HepG2 (cell line): Measurements from ENCODE around the gene TK1. TPM values are rescaled to one million over a fixed set of nuclear protein-coding genes. Genes with fewer than 3 reads are reported as not detected.

Source experiments
- DMAP1 ChIP-seq: IDR thresholded peaks from 2 replicates; pipeline ENCODE4 v1.6.1; 2016
- ELF3 ChIP-seq: IDR thresholded peaks from 2 replicates; pipeline ENCODE4 v1.6.1; 2016; ENCODE audit warnings: missing genetic modification reagents, missing compliant biosample characterization
- ESRRA ChIP-seq: sonication (generic); formaldehyde crosslinking; IDR thresholded peaks from 2 replicates; pipeline ENCODE4 v1.5.1; 2020; ENCODE audit warnings: mild to moderate bottlenecking, low read depth, missing genetic modification reagents
- ISL2 ChIP-seq: sonication (generic); formaldehyde crosslinking; IDR thresholded peaks from 2 replicates; pipeline ENCODE4 v1.5.0; 2020; ENCODE audit warnings: missing genetic modification reagents
- KDM1A ChIP-seq: IDR thresholded peaks from 2 replicates; pipeline ENCODE4 v1.6.1; 2016; ENCODE audit warnings: missing compliant biosample characterization
- POLR2A ChIP-seq, 2 experiments: IDR thresholded peaks; 2 replicates each; pipeline ENCODE4 v1.6.1; 2011; ENCODE audit warnings: low read depth in 2 of 2, low read length in 2 of 2, mild to moderate bottlenecking in 1 of 2, moderate library complexity in 1 of 2; ENCODE audit not compliant: insufficient read depth in 1 of 2
- ZIK1 ChIP-seq: sonication (generic); formaldehyde crosslinking; IDR thresholded peaks from 2 replicates; pipeline ENCODE4 v1.5.0; 2020; ENCODE audit warnings: mild to moderate bottlenecking, low read depth, missing genetic modification reagents, borderline replicate concordance
- ZNF567 ChIP-seq: sonication (generic); formaldehyde crosslinking; IDR thresholded peaks from 2 replicates; pipeline ENCODE4 v1.8.1; 2023; ENCODE audit warnings: mild to moderate bottlenecking, missing genetic modification reagents, borderline replicate concordance
- ZNF773 ChIP-seq: sonication (generic); formaldehyde crosslinking; IDR thresholded peaks from 2 replicates; pipeline ENCODE4 v1.4.0; 2020; ENCODE audit warnings: missing genetic modification reagents, borderline replicate concordance
- polyA plus RNA-seq, 8 experiments: library from polyadenylated mRNA; depleted of rRNA in 3 of 8; stranded (reverse) in 7 of 8; unstranded in 1 of 8; fragments of >200 nt; fragmentation: Illumina TruSeq in 4 of 8; extraction: Trizol in 4 of 8; gene quantifications; 2 replicates each; pipeline versions ENCODE4 v1.2.1 to v1.2.3, GENCODE V29; 2011 to 2016; ENCODE audit warnings: low read depth in 4 of 8, missing spikeins in 1 of 8, mixed read lengths in 1 of 8; ENCODE audit not compliant: insufficient read depth in 1 of 8
- total RNA-seq, 5 experiments: library from RNA; depleted of rRNA; stranded (reverse); fragments of >200 nt; fragmentation: Illumina TruSeq; extraction: Trizol; gene quantifications; 2 replicates each; pipeline ENCODE4 v1.2.3, GENCODE V29; 2016; ENCODE audit warnings: low read depth in 1 of 5
- TF ChIP-seq, protein P1 (sequence below): sonication (generic); formaldehyde crosslinking; IDR thresholded peaks from 2 replicates; pipeline ENCODE4 v1.5.1; 2020; ENCODE audit warnings: missing genetic modification reagents, mild to moderate bottlenecking, borderline replicate concordance
- TF ChIP-seq, protein P2 (sequence below), 2 experiments: sonication (generic) in 1 of 2; formaldehyde crosslinking in 1 of 2; IDR thresholded peaks; 2 replicates each; pipeline versions ENCODE4 v1.4.0 to v1.6.1; 2018 to 2020; ENCODE audit warnings: missing genetic modification reagents in 2 of 2, borderline replicate concordance in 1 of 2, low read depth in 1 of 2, mild to moderate bottlenecking in 1 of 2, missing biosample characterization in 1 of 2
- TF ChIP-seq, protein P3 (sequence below): sonication (generic); formaldehyde crosslinking; IDR thresholded peaks from 2 replicates; pipeline ENCODE4 v1.5.1; 2020; ENCODE audit warnings: missing genetic modification reagents, mild to moderate bottlenecking, borderline replicate concordance
- TF ChIP-seq, protein P4 (sequence below): sonication (generic); formaldehyde crosslinking; IDR thresholded peaks from 2 replicates; pipeline ENCODE4 v1.5.0; 2020; ENCODE audit warnings: missing genetic modification reagents
- TF ChIP-seq, protein P5 (sequence below): sonication (generic); formaldehyde crosslinking; IDR thresholded peaks from 2 replicates; pipeline ENCODE4 v1.8.0; 2023; ENCODE audit warnings: mild to moderate bottlenecking, missing genetic modification reagents
- TF ChIP-seq, protein P6 (sequence below): IDR thresholded peaks from 2 replicates; pipeline ENCODE4 v1.6.1; 2016; ENCODE audit warnings: missing compliant biosample characterization, missing genetic modification reagents, borderline replicate concordance

The TK1 gene
- total and polyA plus RNA-seq, 2 of the 13 experiments (the other 11 are each of a cell fraction or from before 2014, with no cell fraction given) = 45.0 to 96.0 TPM

DNA sequence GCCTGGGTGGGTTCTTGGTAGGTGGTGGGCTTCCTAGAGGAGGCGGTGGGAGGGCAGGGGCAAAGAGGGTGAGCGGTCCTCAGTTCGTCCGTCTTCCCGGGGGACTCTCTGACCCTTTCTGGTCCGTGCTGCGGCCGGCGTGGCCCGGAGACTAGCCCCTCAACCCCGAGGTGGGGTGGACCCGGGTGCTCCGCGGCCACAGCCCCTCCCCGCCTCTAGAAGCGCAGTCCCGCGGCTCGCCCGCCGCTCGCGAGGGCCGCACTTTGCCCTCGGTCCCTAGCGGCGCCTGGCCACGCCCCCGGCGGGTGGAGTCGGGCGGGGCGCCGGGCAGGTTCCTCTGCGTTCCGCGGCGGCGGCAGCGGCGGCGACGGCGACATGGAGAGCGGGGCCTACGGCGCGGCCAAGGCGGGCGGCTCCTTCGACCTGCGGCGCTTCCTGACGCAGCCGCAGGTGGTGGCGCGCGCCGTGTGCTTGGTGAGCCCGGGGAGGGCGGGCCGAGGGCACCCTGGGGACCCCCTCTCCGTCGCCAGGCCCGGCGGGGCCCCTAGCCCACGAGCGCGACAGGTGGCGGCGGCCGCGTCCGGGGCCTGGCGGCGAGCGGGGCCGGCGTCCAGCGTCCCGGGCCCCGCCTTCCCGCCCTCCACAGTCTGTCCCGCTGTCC is 18.5 kb downstream of the TK1 start, which contains the start of gene SYNGR2 (continued):
- TF ChIP-seq, protein P1, sequence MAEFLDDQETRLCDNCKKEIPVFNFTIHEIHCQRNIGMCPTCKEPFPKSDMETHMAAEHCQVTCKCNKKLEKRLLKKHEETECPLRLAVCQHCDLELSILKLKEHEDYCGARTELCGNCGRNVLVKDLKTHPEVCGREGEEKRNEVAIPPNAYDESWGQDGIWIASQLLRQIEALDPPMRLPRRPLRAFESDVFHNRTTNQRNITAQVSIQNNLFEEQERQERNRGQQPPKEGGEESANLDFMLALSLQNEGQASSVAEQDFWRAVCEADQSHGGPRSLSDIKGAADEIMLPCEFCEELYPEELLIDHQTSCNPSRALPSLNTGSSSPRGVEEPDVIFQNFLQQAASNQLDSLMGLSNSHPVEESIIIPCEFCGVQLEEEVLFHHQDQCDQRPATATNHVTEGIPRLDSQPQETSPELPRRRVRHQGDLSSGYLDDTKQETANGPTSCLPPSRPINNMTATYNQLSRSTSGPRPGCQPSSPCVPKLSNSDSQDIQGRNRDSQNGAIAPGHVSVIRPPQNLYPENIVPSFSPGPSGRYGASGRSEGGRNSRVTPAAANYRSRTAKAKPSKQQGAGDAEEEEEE (CRISPR knock-in tag) = peak; percentile 71; the same call in 1 of the 2 replicates
- TF ChIP-seq ZNF773 (CRISPR knock-in tag) (peak; percentile 35), ZNF567 (CRISPR knock-in tag) (0 out of 2 replicates have a peak, but pooled peaks have one; percentile 48), KDM1A (CRISPR knock-in tag) (no peak), ZIK1 (peak; percentile 83; the same call in 1 of the 2 replicates), ISL2 (CRISPR knock-in tag) (peak; percentile 56), ELF3 (peak; percentile 69), ESRRA (CRISPR knock-in tag) (peak; percentile 22; the same call in 1 of the 2 replicates), DMAP1 (peak; percentile 58), POLR2A (IDR thresholded peaks at IDR 0.05; ENCODE audit: insufficient read depth in 1 of 2, low read depth in 2 of 2, low read length in 2 of 2) (peak; percentile 65 to 92)
- TF ChIP-seq, protein P2, sequence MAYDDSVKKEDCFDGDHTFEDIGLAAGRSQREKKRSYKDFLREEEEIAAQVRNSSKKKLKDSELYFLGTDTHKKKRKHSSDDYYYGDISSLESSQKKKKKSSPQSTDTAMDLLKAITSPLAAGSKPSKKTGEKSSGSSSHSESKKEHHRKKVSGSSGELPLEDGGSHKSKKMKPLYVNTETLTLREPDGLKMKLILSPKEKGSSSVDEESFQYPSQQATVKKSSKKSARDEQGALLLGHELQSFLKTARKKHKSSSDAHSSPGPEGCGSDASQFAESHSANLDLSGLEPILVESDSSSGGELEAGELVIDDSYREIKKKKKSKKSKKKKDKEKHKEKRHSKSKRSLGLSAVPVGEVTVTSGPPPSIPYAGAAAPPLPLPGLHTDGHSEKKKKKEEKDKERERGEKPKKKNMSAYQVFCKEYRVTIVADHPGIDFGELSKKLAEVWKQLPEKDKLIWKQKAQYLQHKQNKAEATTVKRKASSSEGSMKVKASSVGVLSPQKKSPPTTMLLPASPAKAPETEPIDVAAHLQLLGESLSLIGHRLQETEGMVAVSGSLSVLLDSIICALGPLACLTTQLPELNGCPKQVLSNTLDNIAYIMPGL (CRISPR knock-in tag; IDR thresholded peaks at IDR 0.05; ENCODE audit: borderline replicate concordance in 1 of 2, low read depth in 1 of 2) = peak; percentile 38 to 79; a peak in 3 of 4 replicates
- TF ChIP-seq, protein P3, sequence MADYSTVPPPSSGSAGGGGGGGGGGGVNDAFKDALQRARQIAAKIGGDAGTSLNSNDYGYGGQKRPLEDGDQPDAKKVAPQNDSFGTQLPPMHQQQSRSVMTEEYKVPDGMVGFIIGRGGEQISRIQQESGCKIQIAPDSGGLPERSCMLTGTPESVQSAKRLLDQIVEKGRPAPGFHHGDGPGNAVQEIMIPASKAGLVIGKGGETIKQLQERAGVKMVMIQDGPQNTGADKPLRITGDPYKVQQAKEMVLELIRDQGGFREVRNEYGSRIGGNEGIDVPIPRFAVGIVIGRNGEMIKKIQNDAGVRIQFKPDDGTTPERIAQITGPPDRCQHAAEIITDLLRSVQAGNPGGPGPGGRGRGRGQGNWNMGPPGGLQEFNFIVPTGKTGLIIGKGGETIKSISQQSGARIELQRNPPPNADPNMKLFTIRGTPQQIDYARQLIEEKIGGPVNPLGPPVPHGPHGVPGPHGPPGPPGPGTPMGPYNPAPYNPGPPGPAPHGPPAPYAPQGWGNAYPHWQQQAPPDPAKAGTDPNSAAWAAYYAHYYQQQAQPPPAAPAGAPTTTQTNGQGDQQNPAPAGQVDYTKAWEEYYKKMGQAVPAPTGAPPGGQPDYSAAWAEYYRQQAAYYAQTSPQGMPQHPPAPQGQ (CRISPR knock-in tag) = 0 out of 2 replicates have a peak, but pooled peaks have one; percentile 33
- TF ChIP-seq, protein P4, sequence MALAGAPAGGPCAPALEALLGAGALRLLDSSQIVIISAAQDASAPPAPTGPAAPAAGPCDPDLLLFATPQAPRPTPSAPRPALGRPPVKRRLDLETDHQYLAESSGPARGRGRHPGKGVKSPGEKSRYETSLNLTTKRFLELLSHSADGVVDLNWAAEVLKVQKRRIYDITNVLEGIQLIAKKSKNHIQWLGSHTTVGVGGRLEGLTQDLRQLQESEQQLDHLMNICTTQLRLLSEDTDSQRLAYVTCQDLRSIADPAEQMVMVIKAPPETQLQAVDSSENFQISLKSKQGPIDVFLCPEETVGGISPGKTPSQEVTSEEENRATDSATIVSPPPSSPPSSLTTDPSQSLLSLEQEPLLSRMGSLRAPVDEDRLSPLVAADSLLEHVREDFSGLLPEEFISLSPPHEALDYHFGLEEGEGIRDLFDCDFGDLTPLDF (CRISPR knock-in tag) = peak; percentile 43; the same call in 1 of the 2 replicates
- TF ChIP-seq, protein P5, sequence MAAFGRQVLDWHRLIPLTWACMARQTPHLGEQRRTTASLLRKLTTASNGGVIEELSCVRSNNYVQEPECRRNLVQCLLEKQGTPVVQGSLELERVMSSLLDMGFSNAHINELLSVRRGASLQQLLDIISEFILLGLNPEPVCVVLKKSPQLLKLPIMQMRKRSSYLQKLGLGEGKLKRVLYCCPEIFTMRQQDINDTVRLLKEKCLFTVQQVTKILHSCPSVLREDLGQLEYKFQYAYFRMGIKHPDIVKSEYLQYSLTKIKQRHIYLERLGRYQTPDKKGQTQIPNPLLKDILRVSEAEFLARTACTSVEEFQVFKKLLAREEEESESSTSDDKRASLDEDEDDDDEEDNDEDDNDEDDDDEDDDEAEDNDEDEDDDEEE (CRISPR knock-in tag) = 0 out of 2 replicates have a peak, but pooled peaks have one; percentile 22
- TF ChIP-seq, protein P6, sequence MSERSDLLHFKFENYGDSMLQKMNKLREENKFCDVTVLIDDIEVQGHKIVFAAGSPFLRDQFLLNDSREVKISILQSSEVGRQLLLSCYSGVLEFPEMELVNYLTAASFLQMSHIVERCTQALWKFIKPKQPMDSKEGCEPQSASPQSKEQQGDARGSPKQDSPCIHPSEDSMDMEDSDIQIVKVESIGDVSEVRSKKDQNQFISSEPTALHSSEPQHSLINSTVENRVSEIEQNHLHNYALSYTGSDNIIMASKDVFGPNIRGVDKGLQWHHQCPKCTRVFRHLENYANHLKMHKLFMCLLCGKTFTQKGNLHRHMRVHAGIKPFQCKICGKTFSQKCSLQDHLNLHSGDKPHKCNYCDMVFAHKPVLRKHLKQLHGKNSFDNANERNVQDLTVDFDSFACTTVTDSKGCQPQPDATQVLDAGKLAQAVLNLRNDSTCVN (CRISPR knock-in tag) = peak; percentile 79
